ENCODE results near the gene PCP4.
"Not testable (repeated sequence)": the region's sequence is repeated elsewhere in the genome, so short reads cannot be mapped to it uniquely, and the experiment has no call there.

Gene PCP4

GRCh38 chr21:39866093-39866492 lies 1.1 kb upstream of the PCP4 start:
- no peak for DNase-seq (ENCODE audit: low read depth)

GRCh38 chr21:39869141-39869818 lies 2.0 kb downstream of the PCP4 start:
- DNase-seq (ENCODE audit: low read depth) = no peak

GRCh38 chr21:39873687-39874086 lies 6.4 kb downstream of the PCP4 start:
- no peak for DNase-seq (ENCODE audit: low read depth)

GRCh38 chr21:39874206-39874605 lies 7.0 kb downstream of the PCP4 start:
- DNase-seq (ENCODE audit: low read depth) = no peak

- no peak for DNase-seq (ENCODE audit: low read depth)
Observed at GRCh38 chr21:39874759-39875158, 7.5 kb downstream of the PCP4 start.

- no peak for DNase-seq (ENCODE audit: low read depth)
Observed at GRCh38 chr21:39881661-39882060, 14.4 kb downstream of the PCP4 start.

- DNase-seq (ENCODE audit: low read depth) = no peak
Observed at GRCh38 chr21:39882151-39882838, 15.1 kb downstream of the PCP4 start.

GRCh38 chr21:39882839-39883195 lies 15.6 kb downstream of the PCP4 start:
- DNase-seq (ENCODE audit: low read depth) = no peak

GRCh38 chr21:39885119-39885848 lies 18.0 kb downstream of the PCP4 start:
- no peak for DNase-seq (ENCODE audit: low read depth)

DNA sequence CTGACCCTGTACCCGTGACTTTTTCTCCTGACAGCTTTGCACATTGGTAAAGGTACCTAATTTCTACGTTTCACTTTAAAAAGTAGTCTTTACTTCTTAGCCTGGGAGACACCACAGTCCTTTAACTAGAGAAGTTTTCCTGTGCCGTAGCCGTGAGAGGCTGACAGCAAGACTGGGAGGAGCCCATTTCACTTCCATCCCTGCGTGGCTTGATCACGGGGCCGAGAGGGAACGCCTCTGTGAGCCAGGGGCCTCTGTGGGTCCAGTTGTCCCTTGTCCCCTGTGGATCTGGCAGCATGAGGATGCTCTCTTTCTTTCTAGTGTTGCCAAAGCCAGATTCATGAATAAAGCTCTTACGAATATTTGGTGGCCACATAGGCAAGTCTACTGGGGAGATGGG lies 21.6 kb downstream of the PCP4 start:
- no peak for DNase-seq (ENCODE audit: low read depth)

DNA sequence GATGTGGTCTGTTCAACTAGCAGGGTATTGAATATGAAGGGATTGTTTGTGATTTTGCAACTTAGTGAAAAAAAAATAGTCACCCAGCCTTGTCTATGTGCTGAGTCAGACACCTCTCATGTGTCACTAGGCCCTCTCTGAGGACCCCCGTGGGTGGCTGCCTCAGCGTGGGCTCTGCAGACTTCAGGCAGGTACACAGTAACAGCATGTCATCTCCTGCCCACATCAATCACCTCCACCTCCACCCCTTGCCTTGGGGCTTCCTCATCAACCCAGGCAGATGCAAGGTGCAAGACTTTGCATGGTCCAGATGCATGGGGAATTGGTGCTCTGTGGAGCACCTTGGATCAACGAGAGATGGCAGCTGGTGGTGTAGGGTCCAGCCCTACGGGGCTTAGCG lies 23.9 kb downstream of the PCP4 start:
- no peak for DNase-seq (ENCODE audit: low read depth)

DNA sequence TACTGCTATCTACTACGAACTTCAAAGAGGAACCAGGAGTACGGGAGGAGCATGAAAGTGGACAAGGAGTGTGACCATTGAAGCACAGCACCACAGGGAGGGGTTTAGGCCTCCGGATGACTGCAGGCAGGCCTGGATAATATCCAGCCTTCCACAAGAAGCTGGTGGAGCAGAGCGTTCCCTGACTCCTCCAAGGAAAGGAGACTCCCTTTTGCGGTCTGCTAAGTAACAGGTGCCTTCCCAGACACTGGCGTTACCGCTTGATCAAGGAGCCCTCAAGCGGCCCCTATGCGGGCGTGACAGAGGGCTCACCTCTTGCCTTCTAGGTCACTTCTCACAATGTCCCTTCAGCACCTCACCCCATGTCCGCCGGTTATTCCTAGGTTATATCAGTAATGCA lies 24.6 kb downstream of the PCP4 start:
- DNase-seq (ENCODE audit: low read depth) = not testable (repeated sequence)

DNA sequence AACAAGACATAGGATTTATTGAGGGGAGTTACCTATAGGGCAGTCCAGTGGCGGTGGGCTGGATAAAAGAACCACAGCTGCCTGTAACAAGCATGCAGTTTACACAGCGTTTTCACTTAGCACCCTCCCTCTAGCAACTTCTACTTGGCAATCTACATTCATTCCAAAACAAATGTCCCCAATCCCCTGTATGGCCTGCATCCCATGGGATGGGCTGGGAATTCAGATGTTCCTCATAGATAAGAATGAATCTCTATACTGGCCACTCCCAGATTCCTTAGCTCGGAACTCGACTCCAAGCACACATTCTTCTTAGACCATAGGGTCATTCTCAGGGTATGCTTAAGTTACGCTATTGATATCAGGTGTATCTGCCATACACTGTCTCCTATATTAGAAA lies 33.3 kb downstream of the PCP4 start:
- DNase-seq (ENCODE audit: low read depth) = no peak

DNA sequence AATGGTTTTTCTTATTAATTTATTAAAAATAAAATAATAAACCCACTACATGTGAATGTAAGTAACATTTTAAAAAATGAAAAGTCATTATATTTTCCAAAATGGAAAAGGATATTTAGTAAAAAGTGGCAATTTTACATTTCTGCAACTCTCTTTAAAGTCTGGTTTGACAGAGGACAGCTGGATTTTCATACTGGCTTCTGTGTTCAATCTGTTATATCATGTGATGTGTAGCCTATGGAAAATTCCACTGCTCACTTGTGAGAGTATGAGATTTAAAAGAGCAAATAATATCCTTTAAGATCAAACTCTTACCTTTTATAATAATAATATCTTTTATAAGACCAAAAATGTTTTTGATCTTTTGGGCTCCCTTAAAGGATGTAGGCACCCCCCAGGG lies 33.7 kb downstream of the PCP4 start:
- no peak for DNase-seq (ENCODE audit: low read depth)

GRCh38 chr21:39902986-39903385 lies 35.7 kb downstream of the PCP4 start:
- DNase-seq (ENCODE audit: low read depth) = no peak

- DNase-seq (ENCODE audit: low read depth) = no peak
Observed at GRCh38 chr21:39904457-39904856, 37.2 kb downstream of the PCP4 start.

DNA sequence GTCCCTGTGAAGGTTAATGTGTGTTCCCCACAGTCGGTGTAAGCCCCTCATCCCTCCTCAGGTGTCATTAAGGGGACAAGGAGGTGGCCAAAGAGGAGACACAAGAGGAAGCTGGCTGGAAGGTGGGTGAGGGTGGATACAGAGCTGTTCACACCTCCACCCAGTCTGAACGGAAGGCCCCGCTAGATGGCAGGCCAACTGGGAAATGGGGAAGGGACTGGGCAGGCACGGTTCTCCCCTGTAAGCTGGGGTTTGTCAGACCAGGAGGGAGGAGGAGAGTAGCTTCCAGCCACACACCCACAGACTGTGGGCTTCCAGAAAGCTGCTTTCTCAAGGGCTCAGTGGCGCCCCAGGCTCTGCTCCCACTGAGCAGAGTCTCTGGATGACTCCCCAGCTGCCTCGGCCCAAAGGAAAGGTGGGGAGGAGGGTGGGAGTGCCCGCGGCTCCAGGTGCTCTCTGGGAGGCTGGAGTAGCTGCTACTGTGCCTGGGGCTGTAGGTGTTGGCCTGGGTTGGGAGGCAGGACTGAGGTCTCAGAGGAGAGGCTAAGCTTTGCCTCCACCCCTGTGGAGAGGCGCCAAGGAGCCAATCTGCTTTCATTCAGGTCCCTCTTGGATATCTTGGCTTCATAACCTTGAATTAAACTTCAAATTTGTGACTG lies 41.2 kb downstream of the PCP4 start:
- DNase-seq (ENCODE audit: low read depth) = no peak

GRCh38 chr21:39911286-39912199 lies 44.3 kb downstream of the PCP4 start:
- no peak for DNase-seq (ENCODE audit: low read depth)

DNA sequence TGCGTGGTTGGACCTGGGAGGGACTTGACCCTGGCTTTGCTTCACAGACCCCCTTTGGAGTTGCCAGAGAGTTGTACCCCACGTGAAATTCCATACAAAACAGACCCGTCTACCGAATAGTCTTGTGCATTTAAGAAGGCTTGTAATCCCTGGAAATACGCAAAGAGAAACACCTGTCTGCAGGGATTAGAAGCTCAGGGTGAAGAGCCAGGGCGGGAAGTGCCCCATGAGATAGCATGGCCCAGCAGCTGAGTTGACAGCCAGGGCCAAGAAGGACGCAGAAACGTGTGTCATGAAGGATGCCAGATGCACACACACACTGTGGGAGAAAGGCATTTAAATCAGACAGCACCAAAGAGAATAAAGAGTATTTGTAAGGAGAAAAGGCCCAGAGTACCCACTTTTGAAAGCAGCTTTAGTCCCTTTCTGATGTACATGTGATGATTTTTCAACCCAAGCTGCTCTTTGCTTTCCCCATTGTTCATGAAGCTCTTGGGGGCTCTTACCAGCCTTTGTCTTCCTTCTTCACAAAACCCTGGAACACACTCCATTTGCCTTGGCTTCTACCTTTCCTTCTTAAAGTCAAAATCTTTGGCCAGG lies 46.6 kb downstream of the PCP4 start:
- DNase-seq (ENCODE audit: low read depth) = no peak

GRCh38 chr21:39915881-39916280 lies 48.6 kb downstream of the PCP4 start:
- DNase-seq (ENCODE audit: low read depth) = no peak

GRCh38 chr21:39918558-39918957 lies 51.3 kb downstream of the PCP4 start:
- DNase-seq (ENCODE audit: low read depth) = no peak

Measured in fibroblast of gingiva (primary cell).